HepG2 (cell line): Measurements from ENCODE around the gene C11orf68.

Experiments used
- CBX2 ChIP-seq, 2 experiments: fragments of 200-600 bp in 1 of 2; sonication (generic); formaldehyde crosslinking in 1 of 2; IDR thresholded peaks; 2 replicates each; pipeline versions ENCODE4 v1.7.0 to v1.8.1; 2018 to 2022; ENCODE audit warnings: low read depth in 2 of 2, low read length in 1 of 2, mild to moderate bottlenecking in 1 of 2, missing genetic modification reagents in 1 of 2
- MEIS2 ChIP-seq: sonication (generic); formaldehyde crosslinking; IDR thresholded peaks from 2 replicates; pipeline ENCODE4 v1.9.0; 2021; ENCODE audit warnings: mild to moderate bottlenecking, missing genetic modification reagents
- MTF1 ChIP-seq: sonication (generic); formaldehyde crosslinking; IDR thresholded peaks from 2 replicates; pipeline ENCODE4 v1.5.0; 2020; ENCODE audit warnings: missing genetic modification reagents
- SMARCC2 ChIP-seq: fragments of 450-650 bp; IDR thresholded peaks from 2 replicates; pipeline ENCODE4 v1.6.1; 2017; ENCODE audit warnings: antibody characterized with exemption, mild to moderate bottlenecking
- TARDBP ChIP-seq: sonication (generic); formaldehyde crosslinking; IDR thresholded peaks from 2 replicates; pipeline ENCODE4 v1.8.0; 2022; ENCODE audit warnings: mild to moderate bottlenecking, missing genetic modification reagents
- XRCC5 ChIP-seq: fragments of 200-400 bp; formaldehyde crosslinking; optimal IDR thresholded peaks from 2 replicates; pipeline ENCODE3; 2017; ENCODE audit warnings: mild to moderate bottlenecking, low read length
- ZNF263 ChIP-seq: sonication (generic); formaldehyde crosslinking; IDR thresholded peaks from 2 replicates; pipeline ENCODE4 v1.4.0; 2020; ENCODE audit warnings: missing genetic modification reagents
- ZNF598 ChIP-seq: sonication (generic); formaldehyde crosslinking; IDR thresholded peaks from 2 replicates; pipeline ENCODE4 v1.5.1; 2020; ENCODE audit warnings: mild to moderate bottlenecking, missing genetic modification reagents, borderline replicate concordance
- TF ChIP-seq, protein P1 (sequence below): sonication (generic); formaldehyde crosslinking; IDR thresholded peaks from 2 replicates; pipeline ENCODE4 v1.4.0; 2020; ENCODE audit warnings: mild to moderate bottlenecking, missing genetic modification reagents
- TF ChIP-seq, protein P2 (sequence below): sonication (generic); formaldehyde crosslinking; IDR thresholded peaks from 2 replicates; pipeline ENCODE4 v1.5.0; 2020; ENCODE audit warnings: mild to moderate bottlenecking, missing genetic modification reagents, moderate library complexity
- TF ChIP-seq, protein P3 (sequence below), 2 experiments: sonication (generic) in 1 of 2; formaldehyde crosslinking in 1 of 2; IDR thresholded peaks; 2 replicates each; pipeline versions ENCODE4 v1.4.0 to v1.6.1; 2018 to 2020; ENCODE audit warnings: missing genetic modification reagents in 2 of 2, borderline replicate concordance in 1 of 2, low read depth in 1 of 2, mild to moderate bottlenecking in 1 of 2, missing biosample characterization in 1 of 2

DNA sequence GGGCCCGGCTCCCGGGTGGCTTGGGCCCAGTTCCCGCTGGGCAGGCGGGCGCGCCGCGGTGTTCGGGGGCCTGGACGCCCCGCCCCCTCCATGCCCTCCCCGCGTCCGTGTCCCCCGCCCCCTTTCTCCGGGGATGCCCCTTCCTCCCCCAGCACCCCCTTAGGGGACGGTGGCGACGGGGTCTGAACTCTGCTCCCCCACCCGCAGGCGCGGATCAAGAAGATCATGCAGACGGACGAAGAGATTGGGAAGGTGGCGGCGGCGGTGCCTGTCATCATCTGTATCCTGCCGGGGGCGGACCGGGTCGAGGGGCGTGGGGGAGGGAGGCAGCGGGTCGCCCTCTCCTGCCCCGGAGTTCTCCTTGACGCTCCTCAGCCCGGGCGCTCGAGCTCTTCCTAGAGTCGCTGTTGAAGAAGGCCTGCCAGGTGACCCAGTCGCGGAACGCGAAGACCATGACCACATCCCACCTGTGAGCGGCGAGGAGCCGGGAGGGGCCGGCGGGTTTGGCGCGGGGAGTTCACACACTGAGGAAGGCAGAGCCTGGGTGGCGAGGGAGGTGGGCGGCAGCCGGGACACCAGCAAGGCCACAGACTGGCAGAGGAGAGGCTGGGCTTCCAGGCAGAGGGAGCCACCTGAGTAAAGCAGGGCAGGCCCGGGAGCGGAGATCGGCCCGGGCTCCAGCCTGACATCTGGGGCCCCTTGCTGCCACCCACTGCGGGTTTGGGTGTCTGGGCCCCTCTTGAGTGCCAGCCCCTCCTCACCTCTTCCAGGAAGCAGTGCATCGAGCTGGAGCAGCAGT is 910 bp upstream of the C11orf68 start:
- TF ChIP-seq, protein P1, sequence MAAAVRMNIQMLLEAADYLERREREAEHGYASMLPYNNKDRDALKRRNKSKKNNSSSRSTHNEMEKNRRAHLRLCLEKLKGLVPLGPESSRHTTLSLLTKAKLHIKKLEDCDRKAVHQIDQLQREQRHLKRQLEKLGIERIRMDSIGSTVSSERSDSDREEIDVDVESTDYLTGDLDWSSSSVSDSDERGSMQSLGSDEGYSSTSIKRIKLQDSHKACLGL (CRISPR knock-in tag) = no peak
- TF ChIP-seq TARDBP (CRISPR knock-in tag) = no peak
- no peak for TF ChIP-seq ZNF263 (CRISPR knock-in tag)
- TF ChIP-seq CBX2 (IDR thresholded peaks at IDR 0.05; ENCODE audit: low read depth, low read length) = no peak
- no peak for TF ChIP-seq CBX2 (CRISPR knock-in tag; IDR thresholded peaks at IDR 0.05; ENCODE audit: low read depth)
- TF ChIP-seq, protein P2, sequence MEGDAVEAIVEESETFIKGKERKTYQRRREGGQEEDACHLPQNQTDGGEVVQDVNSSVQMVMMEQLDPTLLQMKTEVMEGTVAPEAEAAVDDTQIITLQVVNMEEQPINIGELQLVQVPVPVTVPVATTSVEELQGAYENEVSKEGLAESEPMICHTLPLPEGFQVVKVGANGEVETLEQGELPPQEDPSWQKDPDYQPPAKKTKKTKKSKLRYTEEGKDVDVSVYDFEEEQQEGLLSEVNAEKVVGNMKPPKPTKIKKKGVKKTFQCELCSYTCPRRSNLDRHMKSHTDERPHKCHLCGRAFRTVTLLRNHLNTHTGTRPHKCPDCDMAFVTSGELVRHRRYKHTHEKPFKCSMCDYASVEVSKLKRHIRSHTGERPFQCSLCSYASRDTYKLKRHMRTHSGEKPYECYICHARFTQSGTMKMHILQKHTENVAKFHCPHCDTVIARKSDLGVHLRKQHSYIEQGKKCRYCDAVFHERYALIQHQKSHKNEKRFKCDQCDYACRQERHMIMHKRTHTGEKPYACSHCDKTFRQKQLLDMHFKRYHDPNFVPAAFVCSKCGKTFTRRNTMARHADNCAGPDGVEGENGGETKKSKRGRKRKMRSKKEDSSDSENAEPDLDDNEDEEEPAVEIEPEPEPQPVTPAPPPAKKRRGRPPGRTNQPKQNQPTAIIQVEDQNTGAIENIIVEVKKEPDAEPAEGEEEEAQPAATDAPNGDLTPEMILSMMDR = no peak
- TF ChIP-seq ZNF598 (CRISPR knock-in tag) = no peak
- no peak for TF ChIP-seq MTF1 (CRISPR knock-in tag)
- TF ChIP-seq XRCC5 = no peak
- no peak for TF ChIP-seq MEIS2
- TF ChIP-seq, protein P3, sequence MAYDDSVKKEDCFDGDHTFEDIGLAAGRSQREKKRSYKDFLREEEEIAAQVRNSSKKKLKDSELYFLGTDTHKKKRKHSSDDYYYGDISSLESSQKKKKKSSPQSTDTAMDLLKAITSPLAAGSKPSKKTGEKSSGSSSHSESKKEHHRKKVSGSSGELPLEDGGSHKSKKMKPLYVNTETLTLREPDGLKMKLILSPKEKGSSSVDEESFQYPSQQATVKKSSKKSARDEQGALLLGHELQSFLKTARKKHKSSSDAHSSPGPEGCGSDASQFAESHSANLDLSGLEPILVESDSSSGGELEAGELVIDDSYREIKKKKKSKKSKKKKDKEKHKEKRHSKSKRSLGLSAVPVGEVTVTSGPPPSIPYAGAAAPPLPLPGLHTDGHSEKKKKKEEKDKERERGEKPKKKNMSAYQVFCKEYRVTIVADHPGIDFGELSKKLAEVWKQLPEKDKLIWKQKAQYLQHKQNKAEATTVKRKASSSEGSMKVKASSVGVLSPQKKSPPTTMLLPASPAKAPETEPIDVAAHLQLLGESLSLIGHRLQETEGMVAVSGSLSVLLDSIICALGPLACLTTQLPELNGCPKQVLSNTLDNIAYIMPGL (CRISPR knock-in tag; IDR thresholded peaks at IDR 0.05; ENCODE audit: borderline replicate concordance in 1 of 2, low read depth in 1 of 2) = no peak
- TF ChIP-seq SMARCC2 = no peak
